Kidney (tissue), 14 donors: ENCODE results near the gene GPER1. TPM values are rescaled to one million over a fixed set of nuclear protein-coding genes. Genes with fewer than 3 reads are reported as not detected.

ENCODE experiments used
- DNase-seq, 5 donors: peaks; one replicate each; pipeline ENCODE4 v3.0.0-alpha.2; 2013 to 2020
- FAIRE-seq: peaks from 2 replicates; lab custom pipeline; 2012; peaks lifted over from hg19 to GRCh38; lab: Jason Lieb, UNC
- H3K27ac ChIP-seq, 2 donors: one replicate each; pipeline ENCODE4 v1.7.0; 2013; ENCODE audit warnings: low read depth in 2 of 2, low read length in 2 of 2, inconsistent platforms in 1 of 2
- H3K27me3 ChIP-seq: one replicate; pipeline ENCODE4 v1.7.1; 2013; ENCODE audit warnings: low read length, inconsistent platforms; ENCODE audit not compliant: control insufficient read depth, insufficient read depth
- H3K36me3 ChIP-seq, 3 donors: one replicate each; pipeline versions ENCODE4 v1.7.0 to v1.7.1; 2013; ENCODE audit warnings: low read length in 3 of 3, control low read depth in 1 of 3, inconsistent platforms in 1 of 3; ENCODE audit not compliant: insufficient read depth in 3 of 3, control insufficient read depth in 2 of 3
- H3K4me1 ChIP-seq, 3 donors: one replicate each; pipeline versions ENCODE4 v1.7.0 to v1.7.1; 2013; ENCODE audit warnings: low read length in 3 of 3, inconsistent platforms in 1 of 3, low read depth in 1 of 3; ENCODE audit not compliant: control insufficient read depth in 2 of 3, insufficient read depth in 2 of 3
- H3K4me3 ChIP-seq, 3 donors: one replicate each; pipeline versions ENCODE4 v1.7.0 to v1.8.1; 2013; ENCODE audit warnings: low read length in 3 of 3, control low read depth in 1 of 3, inconsistent platforms in 1 of 3
- H3K9ac ChIP-seq, 3 donors: one replicate each; pipeline versions ENCODE4 v1.7.0 to v1.7.1; 2013; ENCODE audit warnings: low read length in 3 of 3, control low read depth in 1 of 3, inconsistent platforms in 1 of 3
- H3K9me3 ChIP-seq, 3 donors: one replicate each; pipeline versions ENCODE4 v1.7.0 to v1.7.1; 2013; ENCODE audit warnings: low read length in 3 of 3, control low read depth in 1 of 3, inconsistent platforms in 1 of 3; ENCODE audit not compliant: control insufficient read depth in 2 of 3, insufficient read depth in 1 of 3
- intact Hi-C: fragments of 100-400 bp; cut with DNase I; formaldehyde crosslinking; loops from one replicate; pipeline ENCODE4 v1.11.1; 2022
- polyA plus RNA-seq: library from polyadenylated mRNA; stranded (reverse); fragments of 350-450 nt; fragmentation: Illumina TruSeq; extraction: RNeasy Lipid Tissue Mini Kit (QIAGEN cat#74804); gene quantifications from one replicate; pipeline ENCODE4 v1.2.3, GENCODE V29; 2014; ENCODE audit warnings: low read depth, low replicate concordance; ENCODE audit not compliant: insufficient read depth
- total RNA-seq: library from RNA; stranded (reverse); fragmentation: NEBNext Ultra II Directional; extraction: Animal tissue kit (Norgen Biotek cat#: 25700); gene quantifications from one replicate; pipeline ENCODE4 v1.2.1, GENCODE V29; 2021
- TF ChIP-seq, protein P1 (sequence below): IDR thresholded peaks from 3 replicates; pipeline ENCODE4 v1.5.1; 2012; ENCODE audit warnings: mild to moderate bottlenecking, moderate library complexity, borderline replicate concordance; ENCODE audit not compliant: insufficient read depth; ENCODE audit errors: extremely low read depth
- donor health status: control.
- donor health status: control.
- donor health status: control.
- donor health status: control.
- donor health status: control.
- donor health status: DM: yes; HTN: yes; CAD: no.
- donor health status: Normal renal cell carcinoma (clear cell type).

The GPER1 gene
- total and polyA plus RNA-seq, 2 donors from 2014 or later, result 4.8 to 5.2 TPM

DNA sequence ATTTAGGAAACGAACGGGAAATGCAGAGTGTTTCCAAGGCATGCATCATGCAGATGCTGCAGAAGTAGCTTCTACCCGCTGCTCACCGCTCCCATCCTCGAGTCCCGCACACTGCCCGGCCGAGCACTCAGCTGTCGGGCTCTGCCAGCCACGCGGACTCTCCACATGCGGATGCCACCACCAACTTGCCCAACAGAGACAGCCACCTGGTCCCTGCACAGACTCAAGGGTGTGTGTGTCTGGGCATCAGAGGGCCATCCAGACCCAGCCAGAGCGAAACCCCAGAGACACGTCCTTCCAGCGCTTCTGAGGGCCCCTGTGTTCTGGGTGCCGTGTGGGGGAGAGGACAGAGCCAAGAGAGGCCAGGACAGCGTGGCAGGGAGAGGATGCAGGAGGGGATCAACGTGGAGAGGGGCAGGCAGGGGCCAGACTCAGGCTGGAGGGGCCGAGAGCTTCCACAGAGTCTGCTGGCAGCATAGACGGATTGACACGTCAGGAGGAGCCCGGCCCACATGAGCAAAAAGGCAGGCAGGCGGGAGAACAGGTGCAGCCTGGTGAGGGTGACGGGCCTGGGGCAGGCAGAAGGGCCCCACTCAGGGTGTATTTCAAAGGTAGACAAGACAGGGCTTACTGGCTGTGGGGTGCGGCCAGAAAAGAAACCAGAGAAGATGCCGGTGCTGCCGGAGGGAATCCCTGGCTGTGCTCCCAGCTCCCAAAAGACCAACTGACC, 18.3 kb downstream of the GPER1 start:
- H3K4me3 ChIP-seq, result no peak overlapping the region
- peak in 1 of 5 donors; percentile 45 for DNase-seq
- no peaks in the 10 kb centered on the region for H3K27me3 ChIP-seq
- no peak for FAIRE-seq
- H3K4me1 ChIP-seq, result peaks cover 0 to 9% (median 6%) of the 10 kb centered on the region in 3 donors
- H3K9me3 ChIP-seq, result no peaks in the 10 kb centered on the region
- H3K36me3 ChIP-seq, result no peaks in the 10 kb centered on the region
- no peak overlapping the region for H3K27ac ChIP-seq
- no peak overlapping the region for H3K9ac ChIP-seq
- intact Hi-C loops, result no loop called here
- TF ChIP-seq, protein P1, sequence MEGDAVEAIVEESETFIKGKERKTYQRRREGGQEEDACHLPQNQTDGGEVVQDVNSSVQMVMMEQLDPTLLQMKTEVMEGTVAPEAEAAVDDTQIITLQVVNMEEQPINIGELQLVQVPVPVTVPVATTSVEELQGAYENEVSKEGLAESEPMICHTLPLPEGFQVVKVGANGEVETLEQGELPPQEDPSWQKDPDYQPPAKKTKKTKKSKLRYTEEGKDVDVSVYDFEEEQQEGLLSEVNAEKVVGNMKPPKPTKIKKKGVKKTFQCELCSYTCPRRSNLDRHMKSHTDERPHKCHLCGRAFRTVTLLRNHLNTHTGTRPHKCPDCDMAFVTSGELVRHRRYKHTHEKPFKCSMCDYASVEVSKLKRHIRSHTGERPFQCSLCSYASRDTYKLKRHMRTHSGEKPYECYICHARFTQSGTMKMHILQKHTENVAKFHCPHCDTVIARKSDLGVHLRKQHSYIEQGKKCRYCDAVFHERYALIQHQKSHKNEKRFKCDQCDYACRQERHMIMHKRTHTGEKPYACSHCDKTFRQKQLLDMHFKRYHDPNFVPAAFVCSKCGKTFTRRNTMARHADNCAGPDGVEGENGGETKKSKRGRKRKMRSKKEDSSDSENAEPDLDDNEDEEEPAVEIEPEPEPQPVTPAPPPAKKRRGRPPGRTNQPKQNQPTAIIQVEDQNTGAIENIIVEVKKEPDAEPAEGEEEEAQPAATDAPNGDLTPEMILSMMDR, result no peak

DNA sequence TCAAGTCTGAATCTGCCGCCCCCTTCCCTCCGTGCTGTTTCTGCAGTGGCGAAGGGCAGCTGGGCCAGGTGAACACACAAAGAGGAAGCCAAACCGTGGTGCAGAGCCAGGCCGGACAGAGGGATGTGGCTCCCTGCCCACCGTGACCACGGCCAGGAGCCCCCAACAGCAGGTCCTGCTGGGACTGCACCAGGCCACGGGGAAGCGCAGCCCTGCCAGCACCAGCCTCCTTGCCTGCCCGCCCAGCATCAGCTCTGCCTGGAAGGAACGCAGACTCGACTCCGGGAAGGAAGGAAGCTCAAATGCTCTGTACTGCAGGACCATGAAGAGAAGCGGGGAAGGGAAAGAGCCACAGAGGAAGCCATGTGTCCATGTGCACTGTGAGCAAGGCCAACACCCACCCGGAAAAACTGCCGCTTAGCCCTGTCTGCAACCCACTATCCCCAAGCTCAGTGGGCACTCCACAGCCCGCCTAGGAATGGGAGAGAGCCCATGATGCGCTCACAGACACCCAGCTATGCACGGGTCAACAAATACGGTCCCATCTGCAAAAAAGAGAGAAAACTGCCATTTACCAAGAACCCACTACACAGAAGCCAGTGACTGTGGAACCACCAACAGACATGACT, 19.0 kb downstream of the GPER1 start:
- no peak overlapping the region for H3K4me3 ChIP-seq
- peaks cover 0 to 9% (median 6%) of the 10 kb centered on the region in 3 donors for H3K4me1 ChIP-seq
- TF ChIP-seq, protein P1, result no peak
- no peaks in the 10 kb centered on the region for H3K9me3 ChIP-seq
- H3K9ac ChIP-seq, result no peak overlapping the region
- no peak overlapping the region for H3K27ac ChIP-seq
- DNase-seq (peak in 1 of 5 donors; percentile 68), FAIRE-seq (no peak)
- H3K27me3 ChIP-seq, result no peaks in the 10 kb centered on the region
- intact Hi-C loops, result no loop called here
- no peaks in the 10 kb centered on the region for H3K36me3 ChIP-seq

DNA sequence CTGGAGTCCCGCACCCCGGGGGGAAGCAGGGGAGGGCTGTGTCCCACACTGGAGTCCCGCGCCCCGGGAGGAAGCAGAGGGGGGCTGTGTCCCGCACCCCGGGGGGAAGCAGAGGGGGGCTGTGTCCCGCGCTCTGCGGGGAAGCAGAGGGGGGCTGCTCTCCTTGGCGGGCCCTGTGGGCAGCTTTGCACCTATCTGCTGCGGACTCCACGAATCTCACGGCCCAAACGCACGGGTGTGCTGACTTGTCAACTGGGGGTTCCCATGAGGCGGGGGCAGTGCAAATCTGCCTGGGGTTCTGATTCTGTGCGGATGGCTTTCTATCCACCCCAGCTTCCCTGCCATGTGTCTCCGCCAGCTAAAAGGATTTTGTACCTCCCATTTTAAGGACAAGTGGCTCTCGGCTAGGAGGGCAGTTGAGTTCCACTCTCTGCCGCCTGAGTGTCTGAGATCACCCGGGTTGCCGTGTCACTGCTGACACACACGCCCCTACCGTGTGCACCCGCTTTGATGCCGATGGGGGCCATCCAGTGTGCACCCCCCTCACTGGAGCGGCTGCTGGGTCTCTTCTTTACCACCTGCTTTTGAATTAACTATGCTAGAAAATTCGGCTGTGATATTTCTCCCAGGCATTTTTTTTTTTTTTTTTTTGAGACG, 20.5 kb downstream of the GPER1 start:
- Histone ChIP-seq H3K4me1 (peaks cover 0 to 2% (median 0%) of the 10 kb centered on the region in 3 donors), H3K9me3 (no peaks in the 10 kb centered on the region), H3K27me3 (no peaks in the 10 kb centered on the region), H3K9ac (no peak overlapping the region), H3K36me3 (no peaks in the 10 kb centered on the region), H3K27ac (no peak overlapping the region), H3K4me3 (no peak overlapping the region)
- intact Hi-C loops, result no loop called here
- DNase-seq, result peak in 1 of 5 donors; percentile 66
- TF ChIP-seq, protein P1, result no peak
- no peak for FAIRE-seq
